ENCODE data around the gene TCHP.

TCHP gene

DNA sequence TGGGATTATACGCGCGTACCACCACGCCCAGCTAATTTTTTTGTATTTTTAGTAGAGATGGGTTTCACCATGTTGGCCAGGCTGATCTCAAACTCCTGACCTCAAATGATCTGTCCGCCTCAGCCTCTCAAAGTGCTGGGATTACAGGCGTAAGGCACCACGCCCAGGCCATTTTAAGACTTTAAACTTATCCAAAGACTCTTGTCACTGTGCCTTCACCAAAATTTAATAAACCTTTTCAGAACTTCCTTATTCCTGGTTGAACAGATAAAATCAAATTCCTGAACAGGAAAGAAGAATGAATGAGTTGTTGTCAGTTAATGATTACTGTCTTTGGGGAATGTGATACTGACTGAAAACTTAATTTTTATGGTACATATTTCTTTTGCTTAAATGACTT lies 58.3 kb downstream of the TCHP start:
- Histone ChIP-seq H3K9ac (ENCODE audit: low read depth in 1 of 2, low read length in 2 of 2) (no peak overlapping the region), H3K4me3 (ENCODE audit: low read depth in 1 of 2, low read length in 2 of 2) (no peak overlapping the region), H3K27me3 (ENCODE audit: control insufficient read depth in 1 of 2, insufficient read depth in 2 of 2, low read length in 2 of 2) (no peaks in the 10 kb centered on the region), H3K27ac (ENCODE audit: low read depth, low read length) (no peak overlapping the region), H3K36me3 (ENCODE audit: control insufficient read depth in 1 of 2, insufficient read depth in 2 of 2, low read length in 2 of 2) (peaks cover 13 to 59% of the 10 kb centered on the region in 2 donors), H3K9me3 (ENCODE audit: control insufficient read depth in 1 of 2, low read length in 2 of 2) (no peaks in the 10 kb centered on the region), H3K4me1 (ENCODE audit: control insufficient read depth in 1 of 2, insufficient read depth in 2 of 2, low read length in 2 of 2) (peaks cover 8 to 11% of the 10 kb centered on the region in 2 donors)

DNA sequence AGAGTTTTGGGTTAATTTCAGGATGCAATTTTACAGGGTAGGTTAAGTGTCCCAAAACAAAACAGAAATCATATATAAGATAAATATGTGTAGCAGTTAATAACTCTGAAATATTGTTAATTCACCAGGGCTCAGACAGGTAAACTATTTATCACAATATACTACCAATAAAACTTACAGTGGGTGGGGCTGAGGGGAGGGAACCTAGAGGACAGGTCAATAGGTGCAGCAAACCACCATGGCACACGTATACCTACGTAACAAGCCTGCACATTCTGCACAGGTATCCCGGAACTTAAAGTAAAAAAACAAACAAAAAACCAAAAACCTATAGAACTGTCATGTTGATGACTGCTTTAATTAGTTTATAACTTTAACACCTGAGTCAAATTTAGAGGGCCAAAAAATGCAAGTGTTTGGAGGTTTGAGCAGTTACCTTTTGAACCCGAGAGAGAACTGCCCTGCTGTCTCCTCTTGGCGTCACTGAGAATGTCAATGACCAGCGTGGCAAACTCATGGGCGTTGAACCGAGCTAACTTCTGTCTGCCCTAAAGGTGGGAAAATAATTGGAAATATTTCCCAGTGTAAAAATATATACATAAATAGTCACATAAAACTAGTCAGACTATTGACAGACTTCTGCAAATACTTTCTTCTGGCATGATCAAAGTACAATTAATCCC lies 59.5 kb downstream of the TCHP start:
- Histone ChIP-seq H3K4me3 (ENCODE audit: low read depth in 1 of 2, low read length in 2 of 2) (no peak overlapping the region), H3K27me3 (ENCODE audit: control insufficient read depth in 1 of 2, insufficient read depth in 2 of 2, low read length in 2 of 2) (no peaks in the 10 kb centered on the region), H3K4me1 (ENCODE audit: control insufficient read depth in 1 of 2, insufficient read depth in 2 of 2, low read length in 2 of 2) (peaks cover 8 to 11% of the 10 kb centered on the region in 2 donors), H3K36me3 (ENCODE audit: control insufficient read depth in 1 of 2, insufficient read depth in 2 of 2, low read length in 2 of 2) (peaks cover 18 to 49% of the 10 kb centered on the region in 2 donors), H3K9ac (ENCODE audit: low read depth in 1 of 2, low read length in 2 of 2) (no peak overlapping the region), H3K9me3 (ENCODE audit: control insufficient read depth in 1 of 2, low read length in 2 of 2) (no peaks in the 10 kb centered on the region), H3K27ac (ENCODE audit: low read depth, low read length) (no peak overlapping the region)

DNA sequence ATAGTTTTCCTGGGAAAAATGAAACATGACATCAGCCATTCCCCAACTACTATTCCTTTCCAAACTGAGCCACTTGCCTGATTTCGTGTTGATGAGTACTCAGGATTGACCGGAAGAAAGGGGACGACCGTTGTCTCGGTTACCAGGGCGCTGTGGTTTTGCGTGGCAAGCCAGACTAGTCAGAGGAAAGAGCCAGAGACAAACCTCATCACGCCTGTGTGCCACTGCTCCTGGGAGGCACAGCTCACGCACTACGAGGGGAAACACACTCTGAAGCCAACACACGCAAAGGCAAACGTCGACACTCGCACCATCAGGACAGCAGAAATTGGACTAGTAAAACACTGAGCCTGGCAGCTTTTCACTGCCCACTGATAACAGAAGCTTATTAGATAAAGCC lies 61.1 kb downstream of the TCHP start:
- no peak overlapping the region for H3K9ac ChIP-seq (ENCODE audit: low read depth in 1 of 2, low read length in 2 of 2)
- H3K27ac ChIP-seq (ENCODE audit: low read depth, low read length): no peak overlapping the region
- H3K9me3 ChIP-seq (ENCODE audit: control insufficient read depth in 1 of 2, low read length in 2 of 2): no peaks in the 10 kb centered on the region
- H3K36me3 ChIP-seq (ENCODE audit: control insufficient read depth in 1 of 2, insufficient read depth in 2 of 2, low read length in 2 of 2): peaks cover 25 to 58% of the 10 kb centered on the region in 2 donors
- H3K4me3 ChIP-seq (ENCODE audit: low read depth in 1 of 2, low read length in 2 of 2): no peak overlapping the region
- peaks cover 8 to 19% of the 10 kb centered on the region in 2 donors for H3K4me1 ChIP-seq (ENCODE audit: control insufficient read depth in 1 of 2, insufficient read depth in 2 of 2, low read length in 2 of 2)
- no peaks in the 10 kb centered on the region for H3K27me3 ChIP-seq (ENCODE audit: control insufficient read depth in 1 of 2, insufficient read depth in 2 of 2, low read length in 2 of 2)

DNA sequence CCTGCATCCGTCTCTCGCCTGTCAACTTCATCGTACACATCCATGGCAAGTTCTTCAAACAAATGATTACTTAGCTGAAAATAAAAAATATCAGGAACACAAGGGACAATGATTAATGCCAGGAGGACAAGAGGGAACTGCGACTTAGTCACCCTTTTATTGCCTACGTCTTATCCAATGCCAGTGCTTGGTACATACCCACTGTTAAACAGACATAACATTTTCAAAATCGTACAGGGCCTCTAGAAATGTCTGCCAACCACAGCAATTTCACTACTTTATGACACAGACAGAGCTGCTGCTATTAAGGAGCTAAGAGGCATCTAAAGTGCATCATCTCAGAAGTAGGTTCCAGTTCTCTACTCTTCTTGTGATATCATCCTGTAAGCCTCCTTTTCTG lies 61.5 kb downstream of the TCHP start:
- H3K4me3 ChIP-seq (ENCODE audit: low read depth in 1 of 2, low read length in 2 of 2): no peak overlapping the region
- H3K36me3 ChIP-seq (ENCODE audit: control insufficient read depth in 1 of 2, insufficient read depth in 2 of 2, low read length in 2 of 2): peaks cover 25 to 55% of the 10 kb centered on the region in 2 donors
- no peak overlapping the region for H3K27ac ChIP-seq (ENCODE audit: low read depth, low read length)
- H3K27me3 ChIP-seq (ENCODE audit: control insufficient read depth in 1 of 2, insufficient read depth in 2 of 2, low read length in 2 of 2): no peaks in the 10 kb centered on the region
- peaks cover 9 to 21% of the 10 kb centered on the region in 2 donors for H3K4me1 ChIP-seq (ENCODE audit: control insufficient read depth in 1 of 2, insufficient read depth in 2 of 2, low read length in 2 of 2)
- no peaks in the 10 kb centered on the region for H3K9me3 ChIP-seq (ENCODE audit: control insufficient read depth in 1 of 2, low read length in 2 of 2)
- no peak overlapping the region for H3K9ac ChIP-seq (ENCODE audit: low read depth in 1 of 2, low read length in 2 of 2)

DNA sequence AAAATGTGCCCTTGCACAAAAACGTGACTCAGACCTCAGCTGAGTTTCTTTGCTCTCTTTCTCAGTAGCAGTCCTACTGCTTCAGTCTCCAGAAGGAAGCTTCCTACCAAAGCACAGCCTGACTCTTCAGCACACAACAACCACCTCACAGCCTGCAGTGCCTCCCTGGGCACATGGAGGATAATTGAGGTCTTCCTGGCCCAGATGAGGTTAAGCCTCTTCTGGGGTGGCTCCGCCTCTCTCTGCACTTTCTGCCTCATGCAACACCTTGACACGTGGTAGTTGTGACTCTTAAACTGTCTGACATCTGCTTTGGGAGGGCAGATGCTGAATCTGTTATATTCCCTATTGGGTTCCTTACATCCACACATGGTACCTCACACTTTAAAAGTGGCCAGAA lies 62.3 kb downstream of the TCHP start:
- Histone ChIP-seq H3K9me3 (ENCODE audit: control insufficient read depth in 1 of 2, low read length in 2 of 2) (no peaks in the 10 kb centered on the region), H3K4me1 (ENCODE audit: control insufficient read depth in 1 of 2, insufficient read depth in 2 of 2, low read length in 2 of 2) (peaks cover 17 to 28% of the 10 kb centered on the region in 2 donors), H3K36me3 (ENCODE audit: control insufficient read depth in 1 of 2, insufficient read depth in 2 of 2, low read length in 2 of 2) (peaks cover 22 to 50% of the 10 kb centered on the region in 2 donors), H3K4me3 (ENCODE audit: low read depth in 1 of 2, low read length in 2 of 2) (no peak overlapping the region), H3K27me3 (ENCODE audit: control insufficient read depth in 1 of 2, insufficient read depth in 2 of 2, low read length in 2 of 2) (no peaks in the 10 kb centered on the region), H3K9ac (ENCODE audit: low read depth in 1 of 2, low read length in 2 of 2) (no peak overlapping the region), H3K27ac (ENCODE audit: low read depth, low read length) (no peak overlapping the region)

DNA sequence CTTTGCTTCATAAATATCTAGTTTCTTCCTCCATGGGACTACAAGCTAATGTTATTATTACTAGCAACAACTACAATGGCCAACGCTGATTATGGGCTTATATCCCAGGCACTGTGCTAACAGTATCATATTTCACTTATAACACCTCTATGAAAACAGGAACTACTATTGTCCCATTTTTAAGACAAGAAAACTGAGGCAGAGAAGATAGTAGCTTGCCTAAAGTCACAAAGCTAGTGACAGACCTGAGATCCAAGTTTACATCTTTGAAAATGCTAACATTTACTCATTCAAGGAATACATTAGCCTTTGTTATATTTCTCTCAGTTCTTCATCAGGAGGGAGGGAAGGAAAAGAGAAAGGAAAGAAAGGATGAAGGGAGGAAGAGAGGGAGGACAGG lies 63.3 kb downstream of the TCHP start:
- Histone ChIP-seq H3K27ac (ENCODE audit: low read depth, low read length) (no peak overlapping the region), H3K27me3 (ENCODE audit: control insufficient read depth in 1 of 2, insufficient read depth in 2 of 2, low read length in 2 of 2) (no peaks in the 10 kb centered on the region), H3K9ac (ENCODE audit: low read depth in 1 of 2, low read length in 2 of 2) (no peak overlapping the region), H3K4me1 (ENCODE audit: control insufficient read depth in 1 of 2, insufficient read depth in 2 of 2, low read length in 2 of 2) (peaks cover 22 to 33% of the 10 kb centered on the region in 2 donors), H3K9me3 (ENCODE audit: control insufficient read depth in 1 of 2, low read length in 2 of 2) (no peaks in the 10 kb centered on the region), H3K4me3 (ENCODE audit: low read depth in 1 of 2, low read length in 2 of 2) (no peak overlapping the region), H3K36me3 (ENCODE audit: control insufficient read depth in 1 of 2, insufficient read depth in 2 of 2, low read length in 2 of 2) (peaks cover 22 to 48% of the 10 kb centered on the region in 2 donors)

DNA sequence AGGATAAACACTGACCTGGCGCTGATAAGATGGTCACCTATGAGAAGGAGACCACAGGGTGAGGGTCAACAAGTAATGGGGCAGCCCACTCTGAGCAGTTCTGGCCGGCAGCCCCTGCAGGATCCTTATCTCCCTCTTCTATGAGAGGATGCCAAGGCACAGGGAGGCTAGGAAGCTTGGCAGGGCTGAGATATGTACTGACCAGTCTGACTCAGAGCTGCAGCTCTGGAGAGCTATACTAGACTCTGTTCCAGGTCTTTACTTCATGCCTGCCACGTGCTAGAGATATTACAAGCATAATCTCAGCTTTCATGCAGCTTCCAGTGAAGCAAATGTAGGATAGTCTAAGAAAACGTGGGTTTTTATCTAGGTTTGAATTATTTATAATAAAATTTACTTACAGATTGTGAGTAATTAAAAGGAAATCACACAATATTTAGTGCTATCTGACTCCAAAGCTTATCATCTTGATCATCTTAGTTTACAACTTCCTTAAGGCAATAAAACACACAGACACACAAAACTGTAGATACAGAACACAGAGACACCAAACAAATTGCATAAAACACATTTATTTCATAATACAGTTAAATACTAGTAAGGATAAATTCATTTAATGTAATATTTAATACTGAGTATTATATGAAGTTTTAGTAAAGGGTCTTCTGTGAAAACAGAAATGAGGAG lies 63.8 kb downstream of the TCHP start:
- Histone ChIP-seq H3K36me3 (ENCODE audit: control insufficient read depth in 1 of 2, insufficient read depth in 2 of 2, low read length in 2 of 2) (peaks cover 22 to 42% of the 10 kb centered on the region in 2 donors), H3K9ac (ENCODE audit: low read depth in 1 of 2, low read length in 2 of 2) (no peak overlapping the region), H3K27ac (ENCODE audit: low read depth, low read length) (no peak overlapping the region)

DNA sequence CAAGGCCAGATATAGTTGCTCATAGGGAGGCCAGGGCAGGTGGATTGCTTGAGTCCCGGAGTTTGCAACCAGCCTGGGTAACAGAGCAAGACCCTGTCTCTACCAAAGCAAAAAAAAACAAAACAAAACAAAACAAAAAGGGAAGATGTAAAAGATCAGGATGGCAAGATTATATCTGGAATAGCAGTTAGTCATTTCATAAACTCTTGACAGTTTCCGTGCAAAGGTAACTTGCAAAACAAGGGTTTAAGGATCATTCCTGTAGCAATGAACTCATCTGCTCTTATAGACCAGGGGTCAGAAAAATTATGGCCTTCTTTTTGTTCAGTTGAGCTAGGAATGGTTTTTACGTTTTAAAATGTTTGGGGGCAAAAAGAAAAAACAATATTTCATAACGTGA lies 66.5 kb downstream of the TCHP start:
- Histone ChIP-seq H3K36me3 (ENCODE audit: control insufficient read depth in 1 of 2, insufficient read depth in 2 of 2, low read length in 2 of 2) (peaks cover 14 to 46% of the 10 kb centered on the region in 2 donors), H3K9ac (ENCODE audit: low read depth in 1 of 2, low read length in 2 of 2) (no peak overlapping the region), H3K4me1 (ENCODE audit: control insufficient read depth in 1 of 2, insufficient read depth in 2 of 2, low read length in 2 of 2) (peaks cover 19 to 28% of the 10 kb centered on the region in 2 donors), H3K9me3 (ENCODE audit: control insufficient read depth in 1 of 2, low read length in 2 of 2) (no peaks in the 10 kb centered on the region), H3K27me3 (ENCODE audit: control insufficient read depth in 1 of 2, insufficient read depth in 2 of 2, low read length in 2 of 2) (no peaks in the 10 kb centered on the region), H3K4me3 (ENCODE audit: low read depth in 1 of 2, low read length in 2 of 2) (no peak overlapping the region), H3K27ac (ENCODE audit: low read depth, low read length) (no peak overlapping the region)

More for the DNA sequence above, 63.8 kb downstream of the TCHP start:
- no peaks in the 10 kb centered on the region for H3K27me3 ChIP-seq (ENCODE audit: control insufficient read depth in 1 of 2, insufficient read depth in 2 of 2, low read length in 2 of 2)
- H3K4me3 ChIP-seq (ENCODE audit: low read depth in 1 of 2, low read length in 2 of 2): no peak overlapping the region
- peaks cover 22 to 33% of the 10 kb centered on the region in 2 donors for H3K4me1 ChIP-seq (ENCODE audit: control insufficient read depth in 1 of 2, insufficient read depth in 2 of 2, low read length in 2 of 2)
- H3K9me3 ChIP-seq (ENCODE audit: control insufficient read depth in 1 of 2, low read length in 2 of 2): no peaks in the 10 kb centered on the region

DNA sequence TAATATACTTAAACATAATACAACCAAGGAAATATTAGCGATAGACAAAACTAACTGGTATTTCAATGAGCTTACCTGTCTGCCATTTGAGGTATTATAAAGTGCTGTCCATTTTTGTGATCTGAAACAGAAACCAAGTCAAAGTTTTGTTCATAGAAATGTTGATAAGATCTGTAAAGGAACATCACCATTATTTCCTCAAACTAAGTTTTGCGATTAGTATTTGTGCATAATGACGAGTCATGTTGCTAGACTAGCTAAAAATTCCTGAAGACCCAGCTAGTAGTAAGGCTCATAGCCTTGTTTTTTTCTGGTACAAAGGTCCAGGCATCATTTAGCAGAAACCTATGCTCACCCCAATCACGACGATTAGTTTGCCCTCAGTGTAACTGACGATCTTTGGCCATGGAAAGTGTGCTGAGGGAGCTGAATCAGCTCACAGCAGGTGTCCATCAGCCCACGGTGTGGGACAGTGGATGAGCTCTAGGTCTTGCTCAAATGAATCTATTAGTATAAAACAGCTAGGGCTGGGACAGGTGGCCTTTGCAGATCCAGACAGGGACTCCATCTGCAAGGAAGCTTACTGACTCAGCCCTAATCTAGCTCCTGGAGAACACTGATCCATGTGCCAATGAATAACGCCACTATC lies 67.4 kb downstream of the TCHP start:
- peaks cover 15 to 25% of the 10 kb centered on the region in 2 donors for H3K4me1 ChIP-seq (ENCODE audit: control insufficient read depth in 1 of 2, insufficient read depth in 2 of 2, low read length in 2 of 2)
- H3K27me3 ChIP-seq (ENCODE audit: control insufficient read depth in 1 of 2, insufficient read depth in 2 of 2, low read length in 2 of 2): no peaks in the 10 kb centered on the region
- H3K36me3 ChIP-seq (ENCODE audit: control insufficient read depth in 1 of 2, insufficient read depth in 2 of 2, low read length in 2 of 2): peaks cover 14 to 39% of the 10 kb centered on the region in 2 donors
- H3K9me3 ChIP-seq (ENCODE audit: control insufficient read depth in 1 of 2, low read length in 2 of 2): no peaks in the 10 kb centered on the region
- peak overlapping the region; percentile 31 to 58 for H3K9ac ChIP-seq (ENCODE audit: low read depth in 1 of 2, low read length in 2 of 2)
- peak overlapping the region; percentile 62 to 65 for H3K4me3 ChIP-seq (ENCODE audit: low read depth in 1 of 2, low read length in 2 of 2)
- H3K27ac ChIP-seq (ENCODE audit: low read depth, low read length): peak overlapping the region; percentile 26

All from duodenal mucosa (tissue), 2 donors.